GM18861 (cell line): ENCODE data around the gene SLC35F3.
A peak's percentile ranks its signal among the peaks of the same experiment; 100 is the strongest.

Experiments used
- ATAC-seq: cut with Tn5 transposase; IDR thresholded peaks from one replicate; pipeline ENCODE4 v1.9.1; 2021; ENCODE audit not compliant: unreplicated experiment

The SLC35F3 gene

GRCh38 chr1:234022302-234022701 lies 117.8 kb downstream of the SLC35F3 start:
- ATAC-seq = no peak

- no peak for ATAC-seq
Measured at GRCh38 chr1:234039603-234040002, 135.1 kb downstream of the SLC35F3 start.

GRCh38 chr1:234040446-234041317 lies 136.2 kb downstream of the SLC35F3 start:
- ATAC-seq = no peak

- no peak for ATAC-seq
Measured at GRCh38 chr1:234044079-234044478, 139.6 kb downstream of the SLC35F3 start.

GRCh38 chr1:234047123-234047522 lies 142.6 kb downstream of the SLC35F3 start:
- no peak for ATAC-seq

- no peak for ATAC-seq
Measured at GRCh38 chr1:234062166-234062565, 157.7 kb downstream of the SLC35F3 start.

GRCh38 chr1:234065794-234066447 lies 161.4 kb downstream of the SLC35F3 start:
- ATAC-seq = peak; percentile 57

GRCh38 chr1:234067581-234068337 lies 163.3 kb downstream of the SLC35F3 start:
- ATAC-seq = no peak

- ATAC-seq = no peak
Measured at GRCh38 chr1:234069760-234070159, 165.3 kb downstream of the SLC35F3 start.

- no peak for ATAC-seq
Measured at GRCh38 chr1:234072793-234073192, 168.3 kb downstream of the SLC35F3 start.

- ATAC-seq = no peak
Measured at GRCh38 chr1:234078143-234078542, 173.7 kb downstream of the SLC35F3 start.

- ATAC-seq = no peak
Measured at GRCh38 chr1:234079896-234080295, 175.4 kb downstream of the SLC35F3 start.

GRCh38 chr1:234083460-234083859 lies 179.0 kb downstream of the SLC35F3 start:
- no peak for ATAC-seq

- ATAC-seq = no peak
Measured at GRCh38 chr1:234089396-234089795, 184.9 kb downstream of the SLC35F3 start.

- ATAC-seq = no peak
Measured at GRCh38 chr1:234090212-234091064, 186.0 kb downstream of the SLC35F3 start.

GRCh38 chr1:234091065-234091401 lies 186.6 kb downstream of the SLC35F3 start:
- ATAC-seq = no peak

GRCh38 chr1:234091876-234092275 lies 187.4 kb downstream of the SLC35F3 start:
- ATAC-seq = no peak

- ATAC-seq = no peak
Measured at GRCh38 chr1:234093107-234093506, 188.6 kb downstream of the SLC35F3 start.

GRCh38 chr1:234093741-234094140 lies 189.3 kb downstream of the SLC35F3 start:
- no peak for ATAC-seq

GRCh38 chr1:234094172-234094571 lies 189.7 kb downstream of the SLC35F3 start:
- ATAC-seq = no peak
